HG03520 (cell line): ENCODE data around the gene ABHD16B.
A peak's percentile ranks its signal among the peaks of the same experiment; 100 is the strongest.

Source experiments
- ATAC-seq: cut with Tn5 transposase; IDR thresholded peaks from one replicate; pipeline ENCODE4 v1.9.1; 2021; ENCODE audit warnings: mild to moderate bottlenecking, moderate library complexity; ENCODE audit not compliant: unreplicated experiment

ABHD16B gene

GRCh38 chr20:63861365-63861934, at the start of gene ABHD16B:
ABHD16B (plus strand) TSS chr20:63861498; CDS start chr20:63861541, 43 bp downstream.
- ATAC-seq, result no peak

- no peak for ATAC-seq
These were observed 46.2 kb upstream of the ABHD16B start for GRCh38 chr20:63814891-63815614.

DNA sequence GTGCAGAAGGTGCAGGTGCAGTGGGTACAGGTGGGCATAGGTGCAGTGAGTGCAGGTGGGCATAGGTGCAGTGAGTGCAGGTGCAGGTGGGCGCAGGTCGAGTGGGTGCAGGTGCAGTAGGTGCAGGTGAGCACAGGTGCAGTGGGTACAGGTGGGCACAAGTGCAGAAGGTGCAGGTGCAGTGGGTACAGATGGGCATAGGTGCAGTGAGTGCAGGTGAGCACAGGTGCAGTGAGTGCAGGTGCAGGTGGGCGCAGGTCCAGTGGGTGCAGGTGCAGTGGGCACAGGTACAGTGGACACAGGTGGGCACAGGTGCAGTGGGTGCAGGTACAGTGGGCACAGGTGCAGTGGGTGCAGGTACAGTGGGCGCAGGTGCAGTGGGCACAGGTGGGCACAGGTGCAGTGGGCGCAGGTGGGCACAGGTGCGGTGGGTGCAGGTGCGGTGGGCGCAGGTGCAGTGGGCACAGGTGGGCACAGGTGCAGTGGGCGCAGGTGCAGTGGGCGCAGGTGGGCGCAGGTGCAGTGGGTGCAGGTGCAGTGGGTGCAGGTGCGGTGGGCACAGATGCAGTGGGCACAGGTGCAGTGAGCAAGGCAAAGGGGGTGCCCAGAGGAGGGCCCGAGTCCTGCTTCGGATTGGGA, 45.6 kb upstream of the ABHD16B start:
- no peak for ATAC-seq

- ATAC-seq, result no peak
These were observed 41.9 kb upstream of the ABHD16B start for GRCh38 chr20:63819224-63819921.

GRCh38 chr20:63821811-63822210, 39.5 kb upstream of the ABHD16B start:
- no peak for ATAC-seq

DNA sequence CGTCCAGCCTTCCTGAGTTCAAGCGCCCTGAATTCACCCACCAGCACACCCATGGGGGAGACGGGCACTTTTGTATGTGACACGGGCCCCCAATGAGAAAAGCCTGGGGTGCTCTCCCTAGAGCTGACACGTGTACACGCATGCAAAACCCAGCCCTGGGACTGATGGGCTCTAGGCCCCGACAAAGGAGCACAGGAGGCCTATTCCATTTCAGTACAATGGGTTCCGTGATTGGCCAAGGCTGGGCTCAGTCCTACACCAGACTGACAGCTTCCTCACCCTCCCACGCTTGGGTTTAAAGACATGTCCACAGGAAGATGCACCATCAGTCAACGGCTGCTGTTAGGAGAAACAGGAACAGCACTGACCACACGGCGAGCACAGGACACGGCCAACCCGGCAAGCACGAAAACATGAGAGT, 39.0 kb upstream of the ABHD16B start:
- no peak for ATAC-seq

DNA sequence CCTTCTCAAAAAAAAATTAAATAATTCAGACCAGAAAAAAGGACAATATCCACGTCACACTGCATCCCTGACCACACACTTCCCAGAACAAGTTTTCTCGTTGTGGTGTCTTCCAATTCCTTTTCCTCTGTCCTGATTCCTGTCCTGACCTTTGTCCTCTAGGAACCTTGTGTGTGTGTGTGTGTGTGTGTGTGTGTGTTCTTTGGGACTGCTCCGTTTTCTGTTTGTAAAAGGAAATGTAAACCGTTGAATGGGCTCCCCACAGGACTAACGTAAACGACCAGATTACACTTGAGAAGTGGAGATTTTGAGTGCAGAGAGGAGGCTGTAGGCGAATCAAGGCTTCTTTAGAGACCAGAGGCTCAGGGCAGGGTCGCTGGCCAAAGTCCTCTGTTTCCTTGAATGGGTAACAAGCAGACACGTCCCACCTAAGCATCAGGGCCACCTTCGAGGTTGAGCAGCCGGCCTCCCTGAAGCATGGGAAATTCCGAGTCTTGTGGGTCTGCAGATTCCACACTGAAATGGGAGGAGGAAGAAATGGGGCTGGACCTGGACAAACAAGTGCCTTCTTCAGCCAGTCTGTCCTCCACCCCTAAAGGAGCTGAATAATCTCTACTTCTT, 37.5 kb upstream of the ABHD16B start:
- no peak for ATAC-seq

GRCh38 chr20:63825331-63826118, 35.8 kb upstream of the ABHD16B start:
- no peak for ATAC-seq

DNA sequence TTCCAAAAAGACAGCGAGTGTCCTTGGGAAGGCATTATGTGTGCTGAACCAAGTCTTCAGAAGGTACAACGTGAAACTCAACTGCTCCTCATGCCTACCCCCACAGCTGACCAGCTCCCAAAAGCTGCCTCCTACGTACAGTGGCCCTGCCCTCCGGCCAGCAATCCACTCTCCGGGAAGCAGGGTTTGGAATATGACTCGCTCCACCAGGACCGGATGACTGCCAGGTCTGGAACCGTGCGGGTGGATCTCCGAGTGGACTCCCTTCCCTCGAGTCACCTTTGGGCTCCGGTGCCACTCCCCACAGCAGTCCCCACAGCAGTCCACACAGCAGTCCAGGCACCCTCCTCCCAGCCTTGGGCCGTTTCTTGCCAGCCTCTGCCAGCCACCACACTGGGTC, 34.5 kb upstream of the ABHD16B start:
- ATAC-seq, result no peak

GRCh38 chr20:63828124-63828523, 33.2 kb upstream of the ABHD16B start:
- no peak for ATAC-seq

DNA sequence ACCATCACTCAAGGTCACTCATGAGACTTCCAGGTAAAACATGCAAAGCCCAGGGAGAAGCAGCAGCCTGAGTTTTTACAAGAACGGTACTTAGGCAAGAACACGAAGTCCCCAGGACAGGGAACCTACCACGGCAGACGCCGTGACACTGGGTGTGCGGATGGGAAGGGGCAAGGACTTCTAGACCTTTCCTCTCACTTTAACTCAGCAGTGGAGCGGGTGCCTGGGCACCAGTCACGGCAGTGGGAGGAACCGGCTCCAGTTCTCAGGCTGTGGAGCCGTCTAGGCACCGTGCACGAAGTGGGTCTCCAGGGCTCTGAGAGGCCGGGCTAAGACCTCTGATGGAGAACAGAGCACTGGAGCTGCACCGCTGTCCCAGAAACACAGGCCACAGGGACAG, 32.8 kb upstream of the ABHD16B start:
- no peak for ATAC-seq

DNA sequence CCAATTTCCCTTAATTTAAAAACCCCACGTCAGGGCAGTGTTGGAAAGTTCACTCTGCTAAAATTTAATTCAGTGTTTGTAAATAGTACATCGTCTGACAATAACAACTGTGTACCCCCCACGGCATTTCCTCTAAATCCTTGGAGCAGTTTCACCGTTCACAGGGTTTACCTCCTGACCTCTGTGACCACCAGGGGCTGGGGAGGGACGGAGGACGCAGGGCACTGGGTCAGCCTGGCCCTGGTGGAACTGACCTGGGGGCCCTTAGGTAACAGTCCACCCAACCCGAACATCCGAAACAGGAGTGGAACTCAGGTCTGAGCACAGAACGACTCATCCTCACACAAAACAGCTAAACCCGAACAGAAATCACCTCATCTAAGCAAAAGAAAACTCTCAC, 32.3 kb upstream of the ABHD16B start:
- ATAC-seq, result no peak

- no peak for ATAC-seq
These were observed 31.7 kb upstream of the ABHD16B start for GRCh38 chr20:63829603-63829944.

DNA sequence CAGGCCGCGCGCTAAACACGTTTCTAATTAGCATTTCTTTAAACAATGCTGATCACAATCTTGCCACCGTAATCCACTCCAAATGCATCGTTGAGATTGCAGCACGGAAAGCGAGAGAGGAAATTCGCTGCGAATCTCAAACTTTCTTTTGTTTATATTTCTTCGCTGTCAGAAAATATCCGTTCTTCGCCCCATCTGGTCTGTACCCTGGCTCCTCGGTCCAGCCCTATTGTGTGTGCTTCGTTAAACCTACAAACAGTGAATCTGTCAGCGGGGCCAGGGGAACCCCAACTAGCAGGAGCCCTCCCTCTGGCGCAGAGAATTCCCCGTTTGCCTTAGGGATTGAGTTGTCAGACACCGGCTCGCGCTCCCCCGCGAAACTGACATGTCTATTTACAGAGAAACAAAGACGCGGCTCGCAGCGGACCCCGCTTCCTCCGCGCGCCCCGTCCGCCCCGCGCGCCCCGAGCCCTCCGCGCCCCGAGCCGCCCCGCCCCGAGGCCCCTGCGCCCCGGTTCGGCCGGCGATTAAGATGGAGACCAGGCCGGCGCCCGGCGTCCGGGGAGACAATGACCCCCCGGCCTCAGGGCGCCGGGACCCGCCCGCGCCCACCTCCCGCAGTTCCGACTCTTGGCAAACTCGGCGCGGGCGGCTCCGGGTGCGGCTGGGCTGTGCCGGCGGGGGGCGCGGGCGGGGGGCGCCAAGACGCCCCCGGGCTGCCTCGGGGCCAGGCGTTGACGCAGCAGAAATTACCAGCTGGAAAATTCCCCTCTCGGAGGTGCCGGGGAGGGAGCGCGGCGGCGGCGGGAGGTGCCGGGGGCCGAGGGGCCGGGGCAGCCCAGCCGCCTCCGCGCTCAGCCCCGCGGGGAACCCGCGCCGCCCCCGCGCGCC, 31.1 kb upstream of the ABHD16B start:
- no peak for ATAC-seq

GRCh38 chr20:63830841-63831588, 30.3 kb upstream of the ABHD16B start, which contains the start of gene ZBTB46:
ZBTB46 (minus strand) TSS chr20:63831264; CDS start chr20:63790757, 40,507 bp downstream.
- peak; percentile 49 for ATAC-seq

- peak; percentile 11 for ATAC-seq
These were observed 29.7 kb upstream of the ABHD16B start for GRCh38 chr20:63831646-63831992.

DNA sequence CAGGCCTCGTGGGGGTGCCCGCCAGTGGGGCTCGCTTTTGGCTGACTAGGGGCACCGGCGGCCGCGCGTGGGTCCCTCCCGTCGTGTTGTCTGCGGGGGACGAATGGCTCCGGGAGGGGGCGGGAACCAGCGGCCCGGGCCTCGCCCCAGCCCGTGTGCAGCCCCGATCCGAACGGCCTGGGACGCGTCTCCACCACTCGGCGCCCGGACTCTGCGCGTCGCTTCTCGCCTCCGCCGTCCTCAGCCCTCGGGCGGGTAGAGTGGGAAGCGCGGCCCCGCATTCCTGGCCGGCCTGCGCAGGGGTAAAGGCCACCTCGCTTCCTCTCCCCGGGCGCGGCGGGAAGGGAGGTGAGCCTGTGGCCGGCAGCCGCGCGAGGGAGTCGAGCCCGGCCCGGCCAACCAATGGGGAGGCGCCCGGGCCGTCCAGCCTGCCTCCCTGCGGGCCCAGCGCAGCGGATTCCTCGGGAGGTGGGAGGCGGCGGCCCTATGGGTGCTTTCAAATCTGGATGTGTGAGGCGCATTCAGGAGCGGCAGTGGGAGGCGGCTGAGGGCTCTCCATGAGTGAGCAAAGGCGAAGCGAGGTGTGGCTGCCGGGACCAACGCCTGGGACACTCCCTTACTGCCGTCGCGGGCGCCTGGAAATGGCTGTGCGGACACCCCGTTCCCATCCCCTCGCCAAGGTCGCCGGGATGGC, 29.2 kb upstream of the ABHD16B start:
- no peak for ATAC-seq

GRCh38 chr20:63833776-63834490, 27.4 kb upstream of the ABHD16B start:
- ATAC-seq, result no peak
